ENCODE results near the gene PALLD. TPM values are rescaled to one million over a fixed set of nuclear protein-coding genes. Genes with fewer than 3 reads are reported as not detected.
A peak's percentile ranks its signal among the peaks of the same experiment; 100 is the strongest.

PALLD gene
- total RNA-seq, 4 donors from 2014 or later, result 93.3 to 214 (median 174) TPM

- 50 to 65% methylated on average over 8 of the region's 8 CpGs for whole genome bisulfite sequencing, 2 donors
- no peak for DNase-seq (ENCODE audit: low spot score in 2 of 2)
- TF ChIP-seq EP300 (IDR thresholded peaks at IDR 0.05) (no peak), POLR2A (IDR thresholded peaks at IDR 0.05) (no peak), CTCF (IDR thresholded peaks at IDR 0.05) (no peak)
- Histone ChIP-seq H3K4me1 (peaks cover 0 to 34% (median 6%) of the 10 kb centered on the region in 4 donors), H3K27ac (peak overlapping the region in 3 of 4 donors; percentile 56 to 69 (median 57)), H3K27me3 (no peaks in the 10 kb centered on the region), H3K9me3 (no peaks in the 10 kb centered on the region), H3K4me3 (no peak overlapping the region), H3K36me3 (no peaks in the 10 kb centered on the region)
These were observed 269.9 kb downstream of the PALLD start for GRCh38 chr4:168766604-168767316.

- no peak for DNase-seq (ENCODE audit: low spot score in 2 of 2)
- Histone ChIP-seq H3K27ac (peak overlapping the region in 1 of 4 donors; percentile 54), H3K9me3 (no peaks in the 10 kb centered on the region), H3K4me3 (no peak overlapping the region), H3K27me3 (no peaks in the 10 kb centered on the region), H3K4me1 (peaks cover 0 to 34% (median 6%) of the 10 kb centered on the region in 4 donors), H3K36me3 (no peaks in the 10 kb centered on the region)
- no peak for TF ChIP-seq POLR2A (IDR thresholded peaks at IDR 0.05)
- 21 to 27% methylated on average over 4 of the region's 4 CpGs for WGBS, 2 donors
These were observed 272.6 kb downstream of the PALLD start for GRCh38 chr4:168769416-168769815.

- 23 to 36% methylated on average over 1 of the region's 1 CpG for WGBS, 2 donors
- Histone ChIP-seq H3K4me1 (peaks cover 0 to 34% (median 6%) of the 10 kb centered on the region in 4 donors), H3K4me3 (no peak overlapping the region), H3K27ac (peak overlapping the region in 1 of 4 donors; percentile 54), H3K27me3 (no peaks in the 10 kb centered on the region), H3K36me3 (no peaks in the 10 kb centered on the region), H3K9me3 (no peaks in the 10 kb centered on the region)
- TF ChIP-seq CTCF (IDR thresholded peaks at IDR 0.05) (no peak), EP300 (IDR thresholded peaks at IDR 0.05) (no peak), POLR2A (IDR thresholded peaks at IDR 0.05) (no peak)
- no peak for DNase-seq (ENCODE audit: low spot score in 2 of 2)
These were observed 273.0 kb downstream of the PALLD start for GRCh38 chr4:168769837-168770236.

- 83 to 94% methylated on average over 2 of the region's 2 CpGs for WGBS, 2 donors
- H3K4me3 ChIP-seq, result no peak overlapping the region
- H3K4me1 ChIP-seq, result peaks cover 0 to 23% (median 6%) of the 10 kb centered on the region in 4 donors
- peaks cover 0 to 11% (median under 1%) of the 10 kb centered on the region in 4 donors for H3K9me3 ChIP-seq
- TF ChIP-seq POLR2A (IDR thresholded peaks at IDR 0.05) (no peak), CTCF (IDR thresholded peaks at IDR 0.05) (no peak), EP300 (IDR thresholded peaks at IDR 0.05) (no peak)
- no peak overlapping the region for H3K27ac ChIP-seq
- DNase-seq (ENCODE audit: low spot score in 2 of 2), result no peak
- H3K36me3 ChIP-seq, result no peaks in the 10 kb centered on the region
- H3K27me3 ChIP-seq, result no peaks in the 10 kb centered on the region
These were observed 274.4 kb downstream of the PALLD start for GRCh38 chr4:168771251-168771650.

- Histone ChIP-seq H3K36me3 (no peaks in the 10 kb centered on the region), H3K4me1 (peaks cover 0 to 17% (median 3%) of the 10 kb centered on the region in 4 donors), H3K27ac (no peak overlapping the region), H3K27me3 (no peaks in the 10 kb centered on the region), H3K9me3 (peaks cover 0 to 17% (median 2%) of the 10 kb centered on the region in 4 donors), H3K4me3 (no peak overlapping the region)
- no peak for DNase-seq (ENCODE audit: low spot score in 2 of 2)
- TF ChIP-seq CTCF (IDR thresholded peaks at IDR 0.05) (no peak), POLR2A (IDR thresholded peaks at IDR 0.05) (no peak), EP300 (IDR thresholded peaks at IDR 0.05) (no peak)
- whole genome bisulfite sequencing, 2 donors, result 76 to 78% methylated on average over 12 of the region's 12 CpGs
These were observed 276.7 kb downstream of the PALLD start for GRCh38 chr4:168773388-168774195.
